HepG2 (cell line): Measurements from ENCODE around the gene RNU7-1. TPM values are rescaled to one million over a fixed set of nuclear protein-coding genes. Genes with fewer than 3 reads are reported as not detected.

Experiments used
- ATRX ChIP-seq: sonication (generic); formaldehyde crosslinking; IDR thresholded peaks from 2 replicates; pipeline ENCODE4 v1.4.0; 2020; ENCODE audit warnings: missing genetic modification reagents, borderline replicate concordance
- CTCF ChIP-seq: sonication (generic); formaldehyde crosslinking; IDR thresholded peaks from 2 replicates; pipeline ENCODE4 v1.5.0; 2020; ENCODE audit warnings: mild to moderate bottlenecking, missing genetic modification reagents, moderate library complexity
- EHMT2 ChIP-seq: fragments of 200-600 bp; sonication (generic); IDR thresholded peaks from 2 replicates; pipeline ENCODE4 v1.7.0; 2017; ENCODE audit warnings: antibody characterized with exemption, low read depth, low read length, borderline replicate concordance
- HMGXB4 ChIP-seq, 2 experiments: sonication (generic) in 1 of 2; formaldehyde crosslinking in 1 of 2; IDR thresholded peaks; 2 replicates each; pipeline versions ENCODE4 v1.4.0 to v1.6.1; 2018 to 2020; ENCODE audit warnings: missing genetic modification reagents in 2 of 2, borderline replicate concordance in 1 of 2, low read depth in 1 of 2, mild to moderate bottlenecking in 1 of 2, missing biosample characterization in 1 of 2
- HNRNPH1 ChIP-seq: fragments of 200-400 bp; formaldehyde crosslinking; optimal IDR thresholded peaks from 2 replicates; pipeline ENCODE3; 2017; ENCODE audit warnings: mild to moderate bottlenecking, low read depth, low read length
- KMT2B ChIP-seq: IDR thresholded peaks from 2 replicates; pipeline ENCODE4 v1.6.1; 2016; ENCODE audit warnings: missing genetic modification reagents, missing compliant biosample characterization
- MAFK ChIP-seq, 2 experiments: IDR thresholded peaks in 1 of 2; conservative IDR thresholded peaks in 1 of 2; 2 replicates each; pipeline ENCODE4 v1.6.1; 2011; ENCODE audit warnings: improper control_type of control experiment in 2 of 2, low read length in 2 of 2
- PAXIP1 ChIP-seq: sonication (generic); formaldehyde crosslinking; conservative IDR thresholded peaks from 2 replicates; pipeline ENCODE4 v1.4.0; 2020; ENCODE audit warnings: mild to moderate bottlenecking, missing genetic modification reagents, moderate library complexity
- SMYD3 ChIP-seq: sonication (generic); formaldehyde crosslinking; IDR thresholded peaks from 2 replicates; pipeline ENCODE4 v1.8.1; 2023; ENCODE audit warnings: mild to moderate bottlenecking, missing genetic modification reagents
- ZFYVE20 ChIP-seq: sonication (generic); formaldehyde crosslinking; IDR thresholded peaks from 2 replicates; pipeline ENCODE4 v1.8.0; 2023; ENCODE audit warnings: low read depth, mild to moderate bottlenecking, moderate library complexity, missing genetic modification reagents, borderline replicate concordance
- ZNF577 ChIP-seq: sonication (generic); formaldehyde crosslinking; IDR thresholded peaks from 2 replicates; pipeline ENCODE4 v1.4.0; 2020; ENCODE audit warnings: mild to moderate bottlenecking, low read depth, missing genetic modification reagents, borderline replicate concordance
- ZNF83 ChIP-seq: sonication (generic); formaldehyde crosslinking; IDR thresholded peaks from 2 replicates; pipeline ENCODE4 v1.4.0; 2020; ENCODE audit warnings: missing genetic modification reagents, mild to moderate bottlenecking, borderline replicate concordance
- ZNF891 ChIP-seq: sonication (generic); formaldehyde crosslinking; IDR thresholded peaks from 2 replicates; pipeline ENCODE4 v1.5.0; 2020; ENCODE audit warnings: mild to moderate bottlenecking, missing genetic modification reagents
- polyA plus RNA-seq, 8 experiments: library from polyadenylated mRNA; depleted of rRNA in 3 of 8; stranded (reverse) in 7 of 8; unstranded in 1 of 8; fragments of >200 nt; fragmentation: Illumina TruSeq in 4 of 8; extraction: Trizol in 4 of 8; gene quantifications; 2 replicates each; pipeline versions ENCODE4 v1.2.1 to v1.2.3, GENCODE V29; 2011 to 2016; ENCODE audit warnings: low read depth in 4 of 8, missing spikeins in 1 of 8, mixed read lengths in 1 of 8; ENCODE audit not compliant: insufficient read depth in 1 of 8
- total RNA-seq, 5 experiments: library from RNA; depleted of rRNA; stranded (reverse); fragments of >200 nt; fragmentation: Illumina TruSeq; extraction: Trizol; gene quantifications; 2 replicates each; pipeline ENCODE4 v1.2.3, GENCODE V29; 2016; ENCODE audit warnings: low read depth in 1 of 5

RNU7-1 gene
- total and polyA plus RNA-seq, 2 of the 13 experiments (the other 11 are each of a cell fraction or from before 2014, with no cell fraction given), result not detected

- TF ChIP-seq ZNF577 (no peak), SMYD3 (peak; percentile 88; the same call in 1 of the 2 replicates), EHMT2 (no peak), ZFYVE20 (peak; percentile 70; the same call in 1 of the 2 replicates), ZNF891 (CRISPR knock-in tag) (peak; percentile 89), HMGXB4 (CRISPR knock-in tag; IDR thresholded peaks at IDR 0.05; ENCODE audit: borderline replicate concordance in 1 of 2, low read depth in 1 of 2) (peak; percentile 94 to 98), MAFK (conservative IDR thresholded peaks at IDR 0.05 in 1 of 2, IDR thresholded peaks at IDR 0.05 in 1 of 2; ENCODE audit: low read length in 2 of 2) (no peak), PAXIP1 (CRISPR knock-in tag) (no peak), KMT2B (CRISPR knock-in tag) (peak; percentile 90), ZNF83 (CRISPR knock-in tag) (0 out of 2 replicates have a peak, but pooled peaks have one; percentile 75), ATRX (no peak), HNRNPH1 (no peak), CTCF (CRISPR knock-in tag) (peak; percentile 99)
These were observed 5.9 kb upstream of the RNU7-1 start (continued) for GRCh38 chr12:6937481-6938352.
